Ovary (tissue), 9 donors: ENCODE data around the gene ARID5A. TPM values are rescaled to one million over a fixed set of nuclear protein-coding genes. Genes with fewer than 3 reads are reported as not detected.

ENCODE experiments used
- DNase-seq, 5 donors: peaks; one replicate each; pipeline ENCODE4 v3.0.0-alpha.2; 2019 to 2020
- H3K27ac ChIP-seq, 2 donors: fragments of 200-600 bp; one replicate each; pipeline versions ENCODE4 v1.5.1 to v1.8.0; 2019 to 2022
- H3K27me3 ChIP-seq: fragments of 200-600 bp; one replicate; pipeline ENCODE4 v1.8.0; 2022
- H3K36me3 ChIP-seq: fragments of 200-600 bp; sonication (generic); one replicate; pipeline ENCODE4 v1.5.1; 2019
- H3K4me1 ChIP-seq: one replicate; pipeline ENCODE4 v1.8.1; 2013; ENCODE audit warnings: mild to moderate bottlenecking, moderate library complexity; ENCODE audit not compliant: insufficient read depth
- H3K4me3 ChIP-seq: fragments of 200-600 bp; sonication (generic); one replicate; pipeline ENCODE4 v1.5.1; 2017
- H3K9me3 ChIP-seq, 2 donors: fragments of 200-600 bp in 1 of 2; sonication (generic) in 1 of 2; one replicate each; pipeline versions ENCODE4 v1.5.1 to v1.8.1; 2013 to 2019; ENCODE audit warnings: mild to moderate bottlenecking in 1 of 2, moderate library complexity in 1 of 2
- EP300 ChIP-seq: sonication (generic); formaldehyde crosslinking; IDR thresholded peaks from one replicate; pipeline ENCODE4 v1.6.1; 2017; ENCODE audit warnings: antibody characterized with exemption
- POLR2A ChIP-seq: fragments of 450-650 bp; IDR thresholded peaks from one replicate; pipeline ENCODE4 v1.6.1; 2017; ENCODE audit warnings: antibody characterized with exemption, mild to moderate bottlenecking, moderate library complexity
- WGBS, 3 donors: extraction: QIAGEN DNeasy Blood & Tissue Kit in 1 of 3; methylation state at CpG; one replicate each; pipeline versions ENCODE4 v1.1.5 to v1.1.7; 2013 to 2017; 5-methylcytosine and 5-hydroxymethylcytosine counted together
- intact Hi-C, 4 donors: fragments of 100-400 bp; cut with DNase I; formaldehyde crosslinking; loops; one replicate each; pipeline versions ENCODE4 v1.11.0 to v1.15.1; 2022 to 2023
- polyA plus RNA-seq, 2 donors: library from polyadenylated mRNA; stranded (reverse); fragments of 200-250 nt in 1 of 2; fragments of 350-450 nt in 1 of 2; fragmentation: Illumina TruSeq in 1 of 2; extraction: RNeasy Lipid Tissue Mini Kit (QIAGEN cat#74804) in 1 of 2; gene quantifications; one replicate each; pipeline ENCODE4 v1.2.3, GENCODE V29; 2013 to 2014
- total RNA-seq, 7 donors: library from RNA; depleted of rRNA in 2 of 7; stranded (reverse); fragments of >200 nt in 2 of 7; fragmentation: NEBNext Ultra II Directional in 3 of 7; extraction: Animal tissue kit (Norgen Biotek cat#: 25700) in 3 of 7; gene quantifications; one replicate each; pipeline versions ENCODE4 v1.1.0 to v1.2.4, GENCODE V29; 2016 to 2023
- TF ChIP-seq, protein P1 (sequence below), 3 donors: fragments of 450-650 bp in 2 of 3; fragments of 200-600 bp in 1 of 3; IDR thresholded peaks; one replicate each; pipeline versions ENCODE4 v1.5.1 to v1.8.0; 2016 to 2022; ENCODE audit warnings: antibody characterized with exemption in 3 of 3, mild to moderate bottlenecking in 1 of 3
- donor health status: DM: no; HTN: no; CAD: no; lungs with moderate emphysema.
- donor health status: DM: no; HTN: no; CAD: no.
- donor health status: Bipolar disorder and iron deficiency.
- donor health status: DM: yes; HTN: yes; CAD: no.
- donor health status: DM: no; HTN: no; CAD: no.
- donor health status: DM: yes; HTN: yes; CAD: no.

The ARID5A gene
- total and polyA plus RNA-seq, 9 donors, result 1.5 to 46.1 (median 17.1) TPM

DNA sequence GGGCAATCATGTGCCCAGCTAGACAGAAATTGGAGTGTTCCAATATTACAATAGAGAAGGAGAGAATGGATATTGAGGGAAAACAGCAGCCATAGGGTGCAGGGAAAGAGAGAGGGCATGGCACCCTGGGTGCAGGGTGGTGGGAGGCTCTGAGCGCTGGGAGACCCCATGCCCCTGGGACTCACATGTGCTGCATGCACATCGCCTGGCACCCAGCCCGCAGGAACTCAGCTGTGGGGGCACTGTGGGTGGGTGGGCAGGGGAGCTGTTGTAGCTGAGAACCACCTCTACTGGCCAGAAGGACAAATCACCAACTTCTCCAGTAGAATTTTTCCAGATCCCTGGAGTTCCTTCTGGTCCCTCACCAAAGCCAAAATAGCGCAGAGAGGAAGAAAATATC is 24.2 kb upstream of the ARID5A start:
- no peak for TF ChIP-seq EP300
- TF ChIP-seq POLR2A, result no peak
- TF ChIP-seq, protein P1, sequence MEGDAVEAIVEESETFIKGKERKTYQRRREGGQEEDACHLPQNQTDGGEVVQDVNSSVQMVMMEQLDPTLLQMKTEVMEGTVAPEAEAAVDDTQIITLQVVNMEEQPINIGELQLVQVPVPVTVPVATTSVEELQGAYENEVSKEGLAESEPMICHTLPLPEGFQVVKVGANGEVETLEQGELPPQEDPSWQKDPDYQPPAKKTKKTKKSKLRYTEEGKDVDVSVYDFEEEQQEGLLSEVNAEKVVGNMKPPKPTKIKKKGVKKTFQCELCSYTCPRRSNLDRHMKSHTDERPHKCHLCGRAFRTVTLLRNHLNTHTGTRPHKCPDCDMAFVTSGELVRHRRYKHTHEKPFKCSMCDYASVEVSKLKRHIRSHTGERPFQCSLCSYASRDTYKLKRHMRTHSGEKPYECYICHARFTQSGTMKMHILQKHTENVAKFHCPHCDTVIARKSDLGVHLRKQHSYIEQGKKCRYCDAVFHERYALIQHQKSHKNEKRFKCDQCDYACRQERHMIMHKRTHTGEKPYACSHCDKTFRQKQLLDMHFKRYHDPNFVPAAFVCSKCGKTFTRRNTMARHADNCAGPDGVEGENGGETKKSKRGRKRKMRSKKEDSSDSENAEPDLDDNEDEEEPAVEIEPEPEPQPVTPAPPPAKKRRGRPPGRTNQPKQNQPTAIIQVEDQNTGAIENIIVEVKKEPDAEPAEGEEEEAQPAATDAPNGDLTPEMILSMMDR (IDR thresholded peaks at IDR 0.05), result no peak
- H3K4me3 ChIP-seq, result no peak overlapping the region
- H3K4me1 ChIP-seq, result peaks cover 2% of the 10 kb centered on the region
- no peaks in the 10 kb centered on the region for H3K27me3 ChIP-seq
- intact Hi-C loops, result no loop called here
- H3K9me3 ChIP-seq, result no peaks in the 10 kb centered on the region
- no peak for DNase-seq
- WGBS, 3 donors, result 85 to 88% (median 87%) methylated on average over 4 of the region's 4 CpGs
- H3K27ac ChIP-seq, result no peak overlapping the region
- H3K36me3 ChIP-seq, result no peaks in the 10 kb centered on the region

DNA sequence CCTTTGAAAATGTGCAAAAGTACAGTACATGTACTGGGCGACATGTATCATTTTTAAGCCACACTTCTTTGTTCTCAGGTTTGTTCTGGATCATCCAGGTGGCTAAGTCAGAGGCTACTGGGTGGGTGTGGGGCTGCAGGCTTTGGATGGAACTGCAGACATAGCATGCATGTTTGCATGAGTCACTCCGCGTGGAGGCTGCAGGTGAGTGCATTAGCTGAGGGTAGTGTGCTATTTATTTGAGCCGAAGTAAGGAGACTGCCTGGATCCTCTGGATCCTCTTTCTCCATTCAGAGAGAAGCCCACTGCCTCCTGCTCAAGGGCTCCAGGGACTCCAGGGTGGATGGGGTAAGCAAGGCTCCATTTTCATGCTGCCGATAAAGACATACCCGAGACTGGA is 22.0 kb upstream of the ARID5A start:
- 90 to 92% (median 91%) methylated on average over 6 of the region's 6 CpGs for WGBS, 3 donors
- TF ChIP-seq, protein P1 (IDR thresholded peaks at IDR 0.05), result no peak
- TF ChIP-seq POLR2A, result no peak
- TF ChIP-seq EP300, result no peak
- Histone ChIP-seq H3K27ac (no peak overlapping the region), H3K27me3 (no peaks in the 10 kb centered on the region), H3K4me1 (no peaks in the 10 kb centered on the region), H3K36me3 (no peaks in the 10 kb centered on the region), H3K4me3 (no peak overlapping the region), H3K9me3 (no peaks in the 10 kb centered on the region)
- no peak for DNase-seq
- intact Hi-C loops, result no loop called here

DNA sequence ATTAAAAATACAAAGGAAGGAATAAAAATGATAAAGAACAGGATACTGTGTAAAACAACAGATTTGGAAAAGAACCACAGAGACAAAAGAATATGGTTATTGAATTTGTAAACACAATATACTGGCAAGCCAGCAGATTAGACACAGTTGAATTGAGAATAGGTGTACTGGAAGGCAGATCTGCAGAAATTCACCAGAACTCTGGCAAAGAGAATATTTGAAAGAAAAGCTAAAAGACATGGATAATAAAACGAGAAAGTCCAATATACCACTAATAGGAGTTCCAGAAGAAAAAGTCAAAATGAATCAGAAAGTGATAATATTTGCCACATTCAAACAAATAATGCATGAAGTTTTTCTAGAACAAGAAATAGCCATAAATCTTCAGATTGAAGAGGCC is 19.5 kb upstream of the ARID5A start:
- TF ChIP-seq, protein P1 (IDR thresholded peaks at IDR 0.05), result no peak
- TF ChIP-seq POLR2A, result no peak
- no peak for TF ChIP-seq EP300
- no peaks in the 10 kb centered on the region for H3K36me3 ChIP-seq
- no peaks in the 10 kb centered on the region for H3K4me1 ChIP-seq
- 86 to 94% (median 90%) methylated on average over 1 of the region's 1 CpG for WGBS, 3 donors
- H3K4me3 ChIP-seq, result no peak overlapping the region
- no peak for DNase-seq
- H3K9me3 ChIP-seq, result no peaks in the 10 kb centered on the region
- no peaks in the 10 kb centered on the region for H3K27me3 ChIP-seq
- intact Hi-C loops, result no loop called here
- no peak overlapping the region for H3K27ac ChIP-seq

DNA sequence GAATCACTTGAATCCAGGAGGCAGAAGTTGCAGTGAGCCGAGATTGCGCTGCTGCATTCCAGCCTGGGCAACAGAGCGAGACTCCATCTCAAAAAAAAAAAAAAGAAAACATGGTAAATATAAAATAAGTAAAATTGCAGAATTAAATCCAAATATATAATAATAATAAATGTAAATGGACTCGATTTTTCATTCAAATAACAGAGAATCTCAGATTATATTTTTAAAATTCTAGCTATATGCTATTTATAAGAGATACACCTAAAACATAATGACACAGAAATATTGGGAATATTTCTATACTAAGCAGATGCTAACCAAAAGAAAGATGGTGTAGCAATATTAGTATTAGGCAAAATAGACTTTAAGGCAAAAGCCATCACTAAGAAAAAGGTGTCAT is 16.3 kb upstream of the ARID5A start:
- no peak for DNase-seq

DNA sequence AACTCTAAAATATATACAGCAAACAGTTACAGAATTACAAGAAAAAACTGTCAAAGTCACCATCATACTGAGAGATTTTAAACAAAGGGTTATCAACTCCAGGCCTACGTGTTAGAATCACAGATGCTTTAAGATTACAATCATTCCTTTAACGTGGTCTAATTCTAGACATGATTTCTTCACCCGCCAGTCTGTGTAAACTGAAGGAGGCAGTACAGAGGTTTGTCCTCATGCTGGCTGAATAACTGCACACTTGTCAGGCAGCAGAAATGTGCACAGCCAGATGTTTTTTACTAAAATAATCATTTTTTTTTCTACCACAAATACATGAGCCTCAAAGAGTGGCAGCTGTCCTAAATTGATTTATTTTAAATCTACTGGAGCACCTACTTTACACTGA is 15.9 kb upstream of the ARID5A start:
- DNase-seq, result no peak
- TF ChIP-seq EP300 (no peak), POLR2A (no peak)
- TF ChIP-seq, protein P1 (IDR thresholded peaks at IDR 0.05), result no peak
- Histone ChIP-seq H3K9me3 (no peaks in the 10 kb centered on the region), H3K36me3 (no peaks in the 10 kb centered on the region), H3K27ac (no peak overlapping the region), H3K4me1 (no peaks in the 10 kb centered on the region), H3K27me3 (no peaks in the 10 kb centered on the region), H3K4me3 (no peak overlapping the region)
- intact Hi-C loops, result no loop called here
- 67 to 75% (median 72%) methylated on average over 3 of the region's 3 CpGs for WGBS, 3 donors

More for the DNA sequence above, 16.3 kb upstream of the ARID5A start:
- Histone ChIP-seq H3K27ac (no peak overlapping the region), H3K4me3 (no peak overlapping the region), H3K4me1 (no peaks in the 10 kb centered on the region), H3K9me3 (no peaks in the 10 kb centered on the region), H3K27me3 (no peaks in the 10 kb centered on the region), H3K36me3 (no peaks in the 10 kb centered on the region)
- 84 to 92% (median 87%) methylated on average over 4 of the region's 4 CpGs for WGBS, 3 donors
- intact Hi-C loops, result no loop called here
- no peak for TF ChIP-seq EP300
